ENCODE results near the gene SP140. TPM values are rescaled to one million over a fixed set of nuclear protein-coding genes. Genes with fewer than 3 reads are reported as not detected.

The SP140 gene
- total RNA-seq = not detected in 2 replicates

DNA sequence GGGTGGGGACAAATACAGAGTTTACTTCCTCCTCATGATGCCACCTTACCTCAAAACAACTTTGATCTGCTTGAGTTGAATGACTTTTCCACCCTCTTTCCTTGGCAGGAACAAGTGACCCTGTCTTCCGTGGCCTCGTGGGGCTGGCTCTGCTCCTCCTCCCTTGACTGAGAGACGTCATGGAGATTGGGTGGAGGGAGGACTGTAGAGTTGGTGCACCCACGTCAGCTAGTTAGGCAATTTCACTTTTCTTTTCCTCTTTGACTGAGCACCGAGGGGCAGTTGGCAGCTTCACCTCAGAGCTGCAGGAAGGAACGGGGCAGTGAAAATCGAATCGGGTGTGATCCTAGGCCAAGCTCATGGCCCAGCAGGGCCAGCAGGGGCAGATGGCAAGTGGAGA lies at the start of gene SP140:
TSS of gene SP140 (plus strand) at position 251 of the 400 bp plus-strand sequence. CDS start at position 360, 109 bp downstream.

DNA sequence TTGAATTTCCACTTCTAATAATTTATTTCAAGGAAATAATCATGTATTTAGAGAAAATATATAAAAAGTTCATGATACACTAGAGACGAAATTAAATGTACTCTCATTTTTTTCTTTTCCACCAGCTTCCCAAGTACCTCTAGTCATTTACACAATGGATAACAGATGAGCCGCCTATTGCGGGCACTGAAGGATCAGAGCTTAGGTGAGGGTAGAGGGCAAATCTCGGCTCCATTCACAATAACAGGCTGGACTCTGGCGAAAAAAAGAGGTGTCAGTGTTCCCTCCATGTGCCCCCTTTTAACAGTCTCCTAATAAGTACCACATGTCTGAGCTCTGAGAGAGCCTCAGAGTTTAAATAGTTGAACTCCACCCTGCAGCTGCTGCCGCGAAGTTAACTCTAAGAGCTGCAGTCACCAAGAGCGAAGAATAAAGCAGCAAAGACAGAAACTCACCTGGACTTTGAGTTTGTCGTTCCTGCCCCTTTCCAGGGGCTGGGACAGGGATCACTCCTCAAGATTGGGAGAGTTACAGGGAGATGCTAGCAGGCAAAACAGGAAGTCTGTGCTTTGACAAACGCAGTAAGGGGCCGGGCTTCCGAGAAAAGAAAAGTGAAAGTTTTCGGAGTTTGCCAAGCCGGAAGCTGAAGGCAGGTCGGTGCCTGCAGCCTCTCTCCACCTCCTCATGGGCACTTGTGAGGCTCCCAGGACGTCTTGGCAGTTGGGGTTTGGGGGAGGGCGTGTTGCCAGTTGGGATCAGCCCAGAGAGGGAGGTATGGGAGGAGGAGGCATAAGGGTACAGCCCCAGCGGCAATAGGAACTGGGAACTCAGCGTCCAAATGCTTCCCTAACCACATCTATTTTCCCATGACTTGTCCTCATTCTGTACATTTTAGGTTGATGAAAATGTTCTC lies 5.9 kb upstream of the SP140 start, which contains the start of gene SP110:
TSS of gene SP110 (minus strand) at position 566 of the 913 bp plus-strand sequence. CDS start 3,057 bp downstream, outside the sequence.

DNA sequence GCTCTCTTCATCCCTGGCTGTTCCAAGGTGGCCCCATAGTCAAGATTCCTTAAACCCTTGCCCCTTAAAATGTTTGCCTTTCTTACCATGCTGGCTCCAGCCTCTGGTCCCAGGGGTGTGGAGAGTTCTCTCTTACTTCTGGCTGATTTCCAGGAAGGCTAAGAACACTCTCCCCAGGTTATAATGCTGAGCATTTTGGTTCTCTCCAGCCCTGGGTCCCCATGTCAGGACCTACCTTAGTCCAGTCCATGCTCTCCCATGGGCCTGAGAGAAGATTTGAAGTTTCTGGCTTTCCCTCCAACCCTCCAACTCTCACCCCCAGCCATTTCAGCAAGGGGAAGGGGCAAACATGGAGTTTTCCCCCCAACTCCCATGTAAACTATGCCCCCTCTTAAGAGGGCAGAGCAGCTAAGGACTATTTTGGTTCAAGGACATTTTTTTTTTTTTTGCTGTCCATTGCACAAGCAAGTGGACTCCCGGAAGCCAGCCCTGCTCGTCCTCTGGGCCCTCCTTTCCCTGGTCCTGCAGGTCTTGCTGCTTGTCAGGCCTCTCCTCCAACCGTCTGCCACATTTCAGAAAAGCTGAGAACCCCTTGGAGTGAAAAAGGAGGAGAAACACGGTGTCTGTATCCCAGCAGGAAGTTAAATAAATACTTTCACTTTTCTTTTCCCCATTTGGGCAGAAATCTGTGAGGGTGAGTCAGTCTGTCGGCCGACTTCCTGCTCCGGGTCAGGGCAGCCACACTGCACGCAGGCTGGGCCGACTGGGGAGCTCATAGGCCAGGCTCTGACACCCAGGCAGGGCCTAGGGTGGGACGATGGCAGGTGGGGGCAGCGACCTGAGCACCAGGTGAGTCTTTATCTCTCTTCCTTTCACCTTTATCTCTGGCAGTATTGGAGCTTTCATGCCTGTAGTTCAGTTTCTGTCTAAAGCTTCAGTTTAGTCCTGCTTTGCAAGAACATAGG lies 101.2 kb downstream of the SP140 start, which contains the start of gene SP140L:
TSS of gene SP140L (plus strand) at position 741 of the 965 bp plus-strand sequence. CDS start at position 818, 77 bp downstream.

Other genes with a start within 250 kb of the SP140 start
- 0.32 and 0.46 TPM in 2 replicates for gene SLC16A14, start 156.8 kb upstream of the SP140 start, total RNA-seq
- gene SP110, start 5.8 kb upstream of the SP140 start, total RNA-seq = 2.6 and 9.3 TPM in 2 replicates
- gene SP140L, start 101.5 kb downstream of the SP140 start, total RNA-seq = 6.2 and 9.9 TPM in 2 replicates
- 75.7 and 159 TPM in 2 replicates for gene SP100, start 190.5 kb downstream of the SP140 start, total RNA-seq

Measured in epithelial cell of umbilical artery (primary cell).